Spinal cord (tissue), 10 donors: ENCODE measurements around the gene FAM53C. TPM values are rescaled to one million over a fixed set of nuclear protein-coding genes. Genes with fewer than 3 reads are reported as not detected.
"Not testable (repeated sequence)": the region's sequence is repeated elsewhere in the genome, so short reads cannot be mapped to it uniquely, and the experiment has no call there.

Source experiments
- DNase-seq, 6 donors: peaks; one replicate each; pipeline versions ENCODE4 v3.0.0 to v3.0.0-alpha.2; 2013 to 2015; ENCODE audit warnings: low spot score in 6 of 6, low read depth in 4 of 6
- H3K27ac ChIP-seq: one replicate; pipeline ENCODE4 v1.5.1; 2013; ENCODE audit warnings: low read depth, low read length, control low read depth
- H3K27me3 ChIP-seq: one replicate; pipeline ENCODE4 v1.6.1; 2013; ENCODE audit warnings: low read length; ENCODE audit not compliant: control insufficient read depth, insufficient read depth
- H3K36me3 ChIP-seq: one replicate; pipeline ENCODE4 v1.6.1; 2013; ENCODE audit warnings: low read length; ENCODE audit not compliant: control insufficient read depth, insufficient read depth
- H3K4me1 ChIP-seq: one replicate; pipeline ENCODE4 v1.6.1; 2013; ENCODE audit warnings: low read length; ENCODE audit not compliant: control insufficient read depth, insufficient read depth
- H3K4me3 ChIP-seq: one replicate; pipeline ENCODE4 v1.5.1; 2013; ENCODE audit warnings: low read depth, low read length, control low read depth
- H3K9me3 ChIP-seq: one replicate; pipeline ENCODE4 v1.6.1; 2013; ENCODE audit warnings: low read length; ENCODE audit not compliant: control insufficient read depth, insufficient read depth
- WGBS: methylation state at CpG from one replicate; pipeline ENCODE4 v1.1.5; 2013; ENCODE audit warnings: missing lambda C conversion rate; ENCODE audit not compliant: insufficient coverage; 5-methylcytosine and 5-hydroxymethylcytosine counted together
- polyA plus RNA-seq, 2 donors: library from polyadenylated mRNA; unstranded; fragments of 120-200 nt; gene quantifications; one replicate each; pipeline ENCODE4 v1.2.1, GENCODE V29; 2013; ENCODE audit not compliant: insufficient read length in 2 of 2
- total RNA-seq, 2 donors: library from RNA; depleted of rRNA in 1 of 2; stranded (reverse); fragments of 120-200 nt in 1 of 2; fragments of >200 nt in 1 of 2; gene quantifications; one replicate each; pipeline versions ENCODE4 v1.2.3 to v1.2.4, GENCODE V29; 2013 to 2014
- donor health status: healthy.

The FAM53C gene
- total and polyA plus RNA-seq, 4 donors: 21.5 to 34.9 (median 30.0) TPM

DNA sequence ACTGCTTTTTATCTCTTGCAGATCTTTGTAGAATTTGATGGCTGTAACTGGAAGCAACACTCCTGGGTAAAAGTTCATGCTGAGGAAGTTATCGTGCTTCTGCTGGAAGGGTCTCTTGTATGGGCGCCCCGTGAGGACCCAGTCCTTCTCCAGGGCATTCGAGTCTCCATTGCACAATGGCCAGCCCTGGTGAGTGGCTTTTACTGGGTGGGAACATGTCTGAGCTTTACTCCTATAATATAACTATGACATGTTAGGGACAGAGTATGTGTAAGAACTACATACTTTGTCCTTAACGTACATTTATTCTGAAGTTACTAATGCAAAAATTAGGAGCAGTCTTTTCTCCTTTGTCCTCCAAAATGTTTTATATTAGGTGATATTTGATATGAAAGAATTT lies 34.6 kb downstream of the FAM53C start:
- Histone ChIP-seq H3K4me3 (no peak overlapping the region), H3K4me1 (no peaks in the 10 kb centered on the region), H3K9me3 (no peaks in the 10 kb centered on the region), H3K27me3 (no peaks in the 10 kb centered on the region), H3K27ac (no peak overlapping the region), H3K36me3 (peaks cover 22% of the 10 kb centered on the region)
- WGBS: 0% methylated on average over 1 of the region's 5 CpGs
- no peak for DNase-seq

GRCh38 chr5:138382347-138382746 lies 44.3 kb downstream of the FAM53C start:
- H3K27ac ChIP-seq: no peak overlapping the region
- H3K4me1 ChIP-seq: peaks cover 6% of the 10 kb centered on the region
- 95% methylated on average over 4 of the region's 8 CpGs for WGBS
- no peaks in the 10 kb centered on the region for H3K27me3 ChIP-seq
- DNase-seq: no peak
- H3K9me3 ChIP-seq: no peaks in the 10 kb centered on the region
- H3K4me3 ChIP-seq: no peak overlapping the region
- peaks cover 51% of the 10 kb centered on the region for H3K36me3 ChIP-seq

DNA sequence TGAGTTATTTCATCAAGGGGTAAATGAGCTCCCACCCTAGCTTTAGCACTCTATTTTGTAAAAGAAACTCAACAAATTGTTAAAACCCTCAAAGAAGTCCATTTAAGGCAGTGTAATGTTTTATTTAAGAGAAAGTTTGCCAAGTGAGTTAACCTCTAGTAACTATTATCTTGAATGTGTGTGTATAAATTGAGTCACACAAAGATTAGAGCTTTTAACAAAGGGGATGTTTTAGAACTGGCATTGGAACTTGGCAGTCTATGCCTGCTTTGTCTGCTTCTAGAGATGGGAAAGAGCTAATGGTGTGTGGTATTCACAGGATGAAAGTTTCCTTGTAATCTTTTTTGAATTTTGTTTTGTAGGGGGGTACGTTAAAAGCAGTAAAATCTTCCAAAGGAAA lies 47.6 kb downstream of the FAM53C start:
- DNase-seq: no peak
- Histone ChIP-seq H3K27ac (no peak overlapping the region), H3K27me3 (no peaks in the 10 kb centered on the region), H3K4me1 (peaks cover 6% of the 10 kb centered on the region), H3K9me3 (no peaks in the 10 kb centered on the region), H3K4me3 (no peak overlapping the region), H3K36me3 (peaks cover 47% of the 10 kb centered on the region)
- 64% methylated on average over 1 of the region's 1 CpG for WGBS

GRCh38 chr5:138386290-138386689 lies 48.2 kb downstream of the FAM53C start:
- Histone ChIP-seq H3K9me3 (no peaks in the 10 kb centered on the region), H3K27me3 (no peaks in the 10 kb centered on the region), H3K36me3 (peaks cover 46% of the 10 kb centered on the region), H3K27ac (no peak overlapping the region), H3K4me1 (peaks cover 9% of the 10 kb centered on the region), H3K4me3 (no peak overlapping the region)
- no peak for DNase-seq
- 90% methylated on average over 6 of the region's 10 CpGs for WGBS

GRCh38 chr5:138389332-138389731 lies 51.3 kb downstream of the FAM53C start:
- no peaks in the 10 kb centered on the region for H3K9me3 ChIP-seq
- WGBS: no CpG with 5 or more reads among the region's 3 CpGs
- peaks cover 24% of the 10 kb centered on the region for H3K4me1 ChIP-seq
- H3K27ac ChIP-seq: no peak overlapping the region
- no peaks in the 10 kb centered on the region for H3K27me3 ChIP-seq
- no peak overlapping the region for H3K4me3 ChIP-seq
- no peak for DNase-seq
- H3K36me3 ChIP-seq: peaks cover 37% of the 10 kb centered on the region

GRCh38 chr5:138389911-138390310 lies 51.8 kb downstream of the FAM53C start:
- WGBS: 88% methylated on average over 6 of the region's 10 CpGs
- DNase-seq, H3K4me3 ChIP-seq, H3K27ac ChIP-seq, H3K27me3 ChIP-seq, H3K9me3 ChIP-seq: not testable (repeated sequence)
- Histone ChIP-seq H3K4me1 (peaks cover 24% of the 10 kb centered on the region), H3K36me3 (peaks cover 35% of the 10 kb centered on the region)

DNA sequence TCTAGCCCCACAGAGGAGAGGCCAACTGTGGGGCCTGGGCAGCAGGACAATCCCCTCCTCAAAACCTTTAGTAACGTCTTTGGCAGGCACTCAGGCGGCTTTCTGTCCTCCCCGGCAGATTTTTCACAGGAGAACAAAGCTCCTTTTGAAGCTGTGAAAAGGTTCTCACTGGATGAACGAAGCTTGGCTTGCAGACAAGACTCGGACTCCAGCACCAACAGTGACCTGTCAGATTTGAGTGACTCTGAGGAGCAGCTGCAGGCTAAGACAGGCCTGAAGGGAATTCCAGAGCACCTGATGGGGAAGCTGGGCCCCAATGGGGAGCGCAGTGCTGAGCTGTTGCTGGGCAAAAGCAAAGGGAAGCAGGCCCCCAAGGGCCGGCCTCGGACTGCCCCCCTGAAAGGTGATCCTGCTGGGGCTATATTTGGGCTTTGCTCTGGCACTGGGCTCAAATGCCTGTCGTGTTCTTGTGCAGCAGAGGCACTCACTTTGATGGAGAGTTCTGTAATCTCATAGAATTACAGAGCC lies 53.9 kb downstream of the FAM53C start:
- DNase-seq: peak; percentile 56 to 94 (median 78)
- H3K9me3 ChIP-seq: no peaks in the 10 kb centered on the region
- no peaks in the 10 kb centered on the region for H3K27me3 ChIP-seq
- peak overlapping the region; percentile 77 for H3K27ac ChIP-seq
- H3K4me3 ChIP-seq: no peak overlapping the region
- 24% methylated on average over 9 of the region's 9 CpGs for WGBS
- peaks cover 40% of the 10 kb centered on the region for H3K36me3 ChIP-seq
- H3K4me1 ChIP-seq: peaks cover 18% of the 10 kb centered on the region

Other genes starting within 250 kb of the FAM53C start
- gene NME5, start 198.8 kb upstream of the FAM53C start, total RNA-seq: 10 to 100 TPM; 17.0 to 21.0 TPM
- 10 to 100 TPM; 23.8 to 24.4 TPM for gene NME5, start 198.8 kb upstream of the FAM53C start, polyA plus RNA-seq
- 10 to 100 TPM; 47.0 to 72.7 TPM for gene BRD8, start 159.6 kb upstream of the FAM53C start, total RNA-seq
- gene BRD8, start 159.6 kb upstream of the FAM53C start, polyA plus RNA-seq: 100 to 1,000 TPM in 1 of 2 donors, 10 to 100 TPM in 1; 86.7 to 111 TPM
- 10 to 100 TPM; 13.5 to 18.7 TPM for gene KIF20A, start 159.2 kb upstream of the FAM53C start, total RNA-seq
- gene KIF20A, start 159.2 kb upstream of the FAM53C start, polyA plus RNA-seq: 10 to 100 TPM; 11.5 to 14.0 TPM
- 10 to 100 TPM; 40.0 to 47.5 TPM for gene CDC23, start 124.9 kb upstream of the FAM53C start, total RNA-seq
- gene CDC23, start 124.9 kb upstream of the FAM53C start, polyA plus RNA-seq: 10 to 100 TPM; 37.9 to 38.6 TPM
- 1 to 10 TPM; 3.2 to 6.3 TPM for gene GFRA3, start 63.6 kb upstream of the FAM53C start, total RNA-seq
- gene GFRA3, start 63.6 kb upstream of the FAM53C start, polyA plus RNA-seq: 10 to 100 TPM in 1 of 2 donors, 1 to 10 TPM in 1; 2.8 to 13.6 TPM
- gene CDC25C, start 6.5 kb upstream of the FAM53C start, total RNA-seq: 1 to 10 TPM; 3.7 to 4.4 TPM
- gene CDC25C, start 6.5 kb upstream of the FAM53C start, polyA plus RNA-seq: 1 to 10 TPM; 3.3 to 4.2 TPM
- gene KDM3B, start 14.4 kb downstream of the FAM53C start, total RNA-seq: 10 to 100 TPM; 76.6 to 77.8 TPM
- 10 to 100 TPM; 62.2 to 73.4 TPM for gene KDM3B, start 14.4 kb downstream of the FAM53C start, polyA plus RNA-seq
- 10 to 100 TPM; 48.1 to 90.8 TPM for gene REEP2, start 100.8 kb downstream of the FAM53C start, total RNA-seq
- gene REEP2, start 100.8 kb downstream of the FAM53C start, polyA plus RNA-seq: 100 to 1,000 TPM; 243 to 272 TPM
- gene EGR1, start 127.2 kb downstream of the FAM53C start, total RNA-seq: 10 to 100 TPM; 18.0 to 22.9 TPM
- gene EGR1, start 127.2 kb downstream of the FAM53C start, polyA plus RNA-seq: 10 to 100 TPM; 29.1 to 93.2 TPM
- 10 to 100 TPM; 61.6 to 73.7 TPM for gene ETF1, start 205.0 kb downstream of the FAM53C start, total RNA-seq
- gene ETF1, start 205.0 kb downstream of the FAM53C start, polyA plus RNA-seq: 10 to 100 TPM; 55.7 to 64.2 TPM
- gene HSPA9, start 237.1 kb downstream of the FAM53C start, total RNA-seq: 100 to 1,000 TPM; 218 to 236 TPM
- gene HSPA9, start 237.1 kb downstream of the FAM53C start, polyA plus RNA-seq: 100 to 1,000 TPM; 232 to 236 TPM